HG03103 (cell line): ENCODE results near the gene TNNI3K.

Experiments
- ATAC-seq: cut with Tn5 transposase; IDR thresholded peaks from one replicate; pipeline ENCODE4 v1.9.1; 2021; ENCODE audit warnings: low read depth; ENCODE audit not compliant: unreplicated experiment

The TNNI3K gene

GRCh38 chr1:74480068-74480467 is 244.9 kb downstream of the TNNI3K start:
- no peak for ATAC-seq

GRCh38 chr1:74481607-74482006 is 246.4 kb downstream of the TNNI3K start:
- ATAC-seq = no peak

- no peak for ATAC-seq
These were observed 250.4 kb downstream of the TNNI3K start for GRCh38 chr1:74485622-74486021.

- ATAC-seq = no peak
These were observed 250.8 kb downstream of the TNNI3K start for GRCh38 chr1:74486036-74486435.

- no peak for ATAC-seq
These were observed 261.5 kb downstream of the TNNI3K start for GRCh38 chr1:74496669-74497068.

GRCh38 chr1:74498901-74499300 is 263.7 kb downstream of the TNNI3K start:
- no peak for ATAC-seq

- ATAC-seq = no peak
These were observed 267.2 kb downstream of the TNNI3K start for GRCh38 chr1:74502432-74502831.

GRCh38 chr1:74502858-74503257 is 267.7 kb downstream of the TNNI3K start:
- no peak for ATAC-seq

- ATAC-seq = peak; percentile 87
These were observed 269.1 kb downstream of the TNNI3K start for GRCh38 chr1:74504125-74504932.

GRCh38 chr1:74504933-74505512 is 269.8 kb downstream of the TNNI3K start:
- ATAC-seq = no peak

GRCh38 chr1:74505928-74506710 is 270.9 kb downstream of the TNNI3K start:
- ATAC-seq = no peak

GRCh38 chr1:74508449-74508848 is 273.3 kb downstream of the TNNI3K start:
- ATAC-seq = no peak

GRCh38 chr1:74512170-74512915 is 277.2 kb downstream of the TNNI3K start, which contains the start of gene LRRC53:
Gene LRRC53, minus strand, starts transcription at chr1:74512611. Its CDS starts 29,262 bp downstream, at chr1:74483349.
- no peak for ATAC-seq

GRCh38 chr1:74513411-74514300 is 278.5 kb downstream of the TNNI3K start:
- no peak for ATAC-seq

GRCh38 chr1:74517599-74518051 is 282.4 kb downstream of the TNNI3K start:
- peak; percentile 66 for ATAC-seq

GRCh38 chr1:74522148-74522547 is 287.0 kb downstream of the TNNI3K start:
- ATAC-seq = no peak

- no peak for ATAC-seq
These were observed 288.8 kb downstream of the TNNI3K start for GRCh38 chr1:74523873-74524480.

- ATAC-seq = no peak
These were observed 291.5 kb downstream of the TNNI3K start for GRCh38 chr1:74526708-74527107.

- no peak for ATAC-seq
These were observed 292.9 kb downstream of the TNNI3K start for GRCh38 chr1:74528123-74528522.
